Neural progenitor cell (in vitro differentiated cells): ENCODE results near the gene UBC. TPM values are rescaled to one million over a fixed set of nuclear protein-coding genes. Genes with fewer than 3 reads are reported as not detected.
"Not testable (repeated sequence)": the region's sequence is repeated elsewhere in the genome, so short reads cannot be mapped to it uniquely, and the experiment has no call there.

Source experiments
- DNase-seq: peaks from one replicate; pipeline ENCODE4 v3.0.0-alpha.2; 2016; ENCODE audit warnings: low spot score
- H2AFZ ChIP-seq: fragments of 200-600 bp; sonication (generic); replicated peaks from 2 replicates; pipeline ENCODE4 v1.6.1; 2016; ENCODE audit warnings: antibody characterized with exemption
- H3F3A ChIP-seq: fragments of 200-600 bp; sonication (generic); 2 replicates; pipeline ENCODE4 v1.6.1; 2016; ENCODE audit warnings: antibody characterized with exemption, low read depth
- H3K27ac ChIP-seq: fragments of 200-600 bp; sonication (generic); 2 replicates; pipeline ENCODE4 v1.5.1; 2016; ENCODE audit warnings: mild to moderate bottlenecking
- H3K27me3 ChIP-seq: fragments of 200-600 bp; sonication (generic); 2 replicates; pipeline ENCODE4 v1.6.1; 2016; ENCODE audit warnings: mild to moderate bottlenecking, moderate library complexity
- H3K36me3 ChIP-seq: fragments of 200-600 bp; sonication (generic); 2 replicates; pipeline ENCODE4 v1.5.1; 2016
- H3K4me1 ChIP-seq: fragments of 200-600 bp; sonication (generic); 2 replicates; pipeline ENCODE4 v1.6.1; 2016; ENCODE audit warnings: mixed run types
- H3K4me2 ChIP-seq: fragments of 200-600 bp; sonication (generic); 2 replicates; pipeline ENCODE4 v1.6.1; 2016
- H3K4me3 ChIP-seq: fragments of 200-600 bp; sonication (generic); 2 replicates; pipeline ENCODE4 v1.5.1; 2016
- H3K79me2 ChIP-seq: fragments of 200-600 bp; sonication (generic); 2 replicates; pipeline ENCODE4 v1.6.1; 2016; ENCODE audit warnings: low read depth
- H3K9ac ChIP-seq: fragments of 200-600 bp; sonication (generic); 2 replicates; pipeline ENCODE4 v1.6.1; 2016
- H3K9me3 ChIP-seq: fragments of 200-600 bp; sonication (generic); 2 replicates; pipeline ENCODE4 v1.5.1; 2016; ENCODE audit warnings: low read depth
- H4K20me1 ChIP-seq: fragments of 200-600 bp; sonication (generic); 2 replicates; pipeline ENCODE4 v1.6.1; 2016; ENCODE audit warnings: low read depth
- H3K27ac Mint-ChIP-seq: 3 replicates; pipeline ENCODE4 v1.8.0; 2021; ENCODE audit warnings: mixed read lengths
- H3K27me3 Mint-ChIP-seq: 2 replicates; pipeline ENCODE4 v1.8.0; 2022; ENCODE audit warnings: low read depth, mild to moderate bottlenecking, inconsistent platforms, moderate library complexity, mixed read lengths; ENCODE audit not compliant: insufficient read depth
- H3K36me3 Mint-ChIP-seq: 3 replicates; pipeline ENCODE4 v1.8.0; 2021; ENCODE audit warnings: mixed read lengths
- H3K4me1 Mint-ChIP-seq: 3 replicates; pipeline ENCODE4 v1.8.0; 2021; ENCODE audit warnings: mixed read lengths
- H3K4me3 Mint-ChIP-seq: 3 replicates; pipeline ENCODE4 v1.8.0; 2021; ENCODE audit warnings: mild to moderate bottlenecking, moderate library complexity, mixed read lengths
- H3K9me3 Mint-ChIP-seq: 3 replicates; pipeline ENCODE4 v1.8.0; 2020; ENCODE audit warnings: mixed read lengths
- EZH2 ChIP-seq: fragments of 200-600 bp; sonication (generic); IDR thresholded peaks from 2 replicates; pipeline ENCODE4 v1.6.1; 2017; ENCODE audit warnings: antibody characterized with exemption, mild to moderate bottlenecking, moderate library complexity
- EZH2phosphoT487 ChIP-seq: fragments of 200-600 bp; sonication (generic); IDR thresholded peaks from 2 replicates; pipeline ENCODE4 v1.6.1; 2017; ENCODE audit warnings: antibody characterized with exemption
- total RNA-seq: library from RNA; depleted of rRNA; stranded (reverse); fragments of >200 nt; gene quantifications from 2 replicates; pipeline ENCODE4 v1.2.3, GENCODE V29; 2015; ENCODE audit warnings: low replicate concordance
- TF ChIP-seq, protein P1 (sequence below): fragments of 200-600 bp; sonication (generic); IDR thresholded peaks from 2 replicates; pipeline ENCODE4 v1.5.1; 2017; ENCODE audit warnings: antibody characterized with exemption, mild to moderate bottlenecking

Gene UBC
- total RNA-seq, 1 donor from 2014 or later, result 857 TPM

DNA sequence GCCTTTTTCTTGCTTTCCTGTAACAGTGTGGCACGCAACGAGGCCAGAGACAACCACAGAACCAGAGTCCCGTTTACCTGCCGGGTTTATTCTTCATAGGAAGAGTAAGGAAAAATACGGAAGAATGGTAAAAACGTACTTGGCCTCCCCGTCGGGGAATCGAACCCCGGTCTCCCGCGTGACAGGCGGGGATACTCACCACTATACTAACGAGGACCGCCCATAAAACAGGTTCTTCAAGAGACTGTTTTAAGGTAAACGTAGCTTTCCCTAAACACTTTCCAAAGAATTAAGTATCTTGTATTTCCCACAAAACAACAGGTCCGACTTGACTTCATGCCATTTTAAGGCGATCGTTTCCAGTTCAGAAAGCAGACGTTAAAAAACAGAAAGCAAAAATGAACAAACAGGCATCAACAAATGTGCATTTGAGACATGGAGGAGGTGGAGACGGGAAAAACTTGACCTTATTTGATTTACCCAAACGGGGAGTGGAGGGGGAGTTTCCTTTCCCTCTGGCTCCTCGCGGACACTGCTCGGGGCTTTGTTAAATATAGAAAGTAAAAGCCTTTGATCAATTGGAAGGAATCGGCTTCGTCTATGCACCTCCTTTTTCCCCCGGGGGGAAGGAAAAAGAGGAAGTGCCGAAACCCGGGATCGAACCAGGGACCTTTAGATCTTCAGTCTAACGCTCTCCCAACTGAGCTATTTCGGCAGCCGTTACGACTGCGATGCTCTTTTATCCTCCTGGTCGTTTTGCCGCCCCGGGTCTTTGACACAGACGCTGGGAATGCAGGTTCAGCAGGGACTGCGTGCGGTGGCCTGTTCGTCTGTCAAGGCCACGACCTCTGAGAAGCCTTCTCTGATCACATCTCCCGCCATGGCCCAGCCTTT, 13.0 kb upstream of the UBC start:
- Histone ChIP-seq H3K36me3 (no peaks in the 10 kb centered on the region), H3F3A (peaks cover 21% of the 10 kb centered on the region), H3K9ac (no peak overlapping the region), H3K4me3 (peak overlapping the region; percentile 98), H3K27ac (no peak overlapping the region), H3K9me3 (no peaks in the 10 kb centered on the region), H3K4me2 (peak overlapping the region; percentile 74), H3K27me3 (no peaks in the 10 kb centered on the region), H2AFZ (peak overlapping the region; percentile 98), H4K20me1 (no peaks in the 10 kb centered on the region), H3K4me1 (no peaks in the 10 kb centered on the region), H3K79me2 (no peaks in the 10 kb centered on the region)
- H3K9me3 Mint-ChIP-seq, result peaks cover 12% of the 10 kb centered on the region
- H3K4me1 Mint-ChIP-seq, result peaks cover 26% of the 10 kb centered on the region
- peak overlapping the region; percentile 93 for H3K4me3 Mint-ChIP-seq
- DNase-seq, result peak; percentile 89
- H3K27ac Mint-ChIP-seq, result peak overlapping the region; percentile 99
- peaks cover 7% of the 10 kb centered on the region for H3K36me3 Mint-ChIP-seq
- peaks cover 30% of the 10 kb centered on the region for H3K27me3 Mint-ChIP-seq
- TF ChIP-seq EZH2 (no peak), EZH2phosphoT487 (no peak)
- TF ChIP-seq, protein P1, sequence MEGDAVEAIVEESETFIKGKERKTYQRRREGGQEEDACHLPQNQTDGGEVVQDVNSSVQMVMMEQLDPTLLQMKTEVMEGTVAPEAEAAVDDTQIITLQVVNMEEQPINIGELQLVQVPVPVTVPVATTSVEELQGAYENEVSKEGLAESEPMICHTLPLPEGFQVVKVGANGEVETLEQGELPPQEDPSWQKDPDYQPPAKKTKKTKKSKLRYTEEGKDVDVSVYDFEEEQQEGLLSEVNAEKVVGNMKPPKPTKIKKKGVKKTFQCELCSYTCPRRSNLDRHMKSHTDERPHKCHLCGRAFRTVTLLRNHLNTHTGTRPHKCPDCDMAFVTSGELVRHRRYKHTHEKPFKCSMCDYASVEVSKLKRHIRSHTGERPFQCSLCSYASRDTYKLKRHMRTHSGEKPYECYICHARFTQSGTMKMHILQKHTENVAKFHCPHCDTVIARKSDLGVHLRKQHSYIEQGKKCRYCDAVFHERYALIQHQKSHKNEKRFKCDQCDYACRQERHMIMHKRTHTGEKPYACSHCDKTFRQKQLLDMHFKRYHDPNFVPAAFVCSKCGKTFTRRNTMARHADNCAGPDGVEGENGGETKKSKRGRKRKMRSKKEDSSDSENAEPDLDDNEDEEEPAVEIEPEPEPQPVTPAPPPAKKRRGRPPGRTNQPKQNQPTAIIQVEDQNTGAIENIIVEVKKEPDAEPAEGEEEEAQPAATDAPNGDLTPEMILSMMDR, result no peak

DNA sequence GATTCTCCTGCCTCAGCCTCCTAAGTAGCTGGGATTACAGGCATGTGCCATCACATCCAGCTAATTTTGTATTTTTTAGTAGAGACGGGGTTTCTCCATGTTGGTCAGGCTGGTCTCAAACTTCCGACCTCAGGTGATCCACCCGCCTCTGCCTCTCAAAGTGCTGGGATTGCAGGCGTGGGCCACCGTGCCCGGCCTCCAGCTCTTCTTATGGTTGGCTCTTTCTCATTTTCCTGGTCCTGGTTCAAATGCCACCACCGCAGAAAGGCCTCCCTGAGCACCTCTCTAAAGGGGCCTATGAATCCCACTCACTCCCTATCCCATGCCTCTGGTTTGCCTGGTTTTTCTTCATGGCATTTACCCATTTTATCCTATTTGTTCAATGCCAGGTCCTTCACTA, 11.3 kb upstream of the UBC start:
- peaks cover 42% of the 10 kb centered on the region for H3K4me1 Mint-ChIP-seq
- not testable (repeated sequence) for H3K9me3 ChIP-seq, H3K4me2 ChIP-seq, H3K36me3 ChIP-seq, H3K27me3 ChIP-seq, H3K9ac ChIP-seq, H3K27ac ChIP-seq, H4K20me1 ChIP-seq, H3K4me3 ChIP-seq, H3K79me2 ChIP-seq, H3K4me3 Mint-ChIP-seq, H2AFZ ChIP-seq, DNase-seq
- peaks cover 42% of the 10 kb centered on the region for H3K27me3 Mint-ChIP-seq
- peaks cover 18% of the 10 kb centered on the region for H3K9me3 Mint-ChIP-seq
- peaks cover 11% of the 10 kb centered on the region for H3K36me3 Mint-ChIP-seq
- peaks cover 12% of the 10 kb centered on the region for H3K4me1 ChIP-seq
- peaks cover 35% of the 10 kb centered on the region for H3F3A ChIP-seq
- peak overlapping the region; percentile 9 for H3K27ac Mint-ChIP-seq

DNA sequence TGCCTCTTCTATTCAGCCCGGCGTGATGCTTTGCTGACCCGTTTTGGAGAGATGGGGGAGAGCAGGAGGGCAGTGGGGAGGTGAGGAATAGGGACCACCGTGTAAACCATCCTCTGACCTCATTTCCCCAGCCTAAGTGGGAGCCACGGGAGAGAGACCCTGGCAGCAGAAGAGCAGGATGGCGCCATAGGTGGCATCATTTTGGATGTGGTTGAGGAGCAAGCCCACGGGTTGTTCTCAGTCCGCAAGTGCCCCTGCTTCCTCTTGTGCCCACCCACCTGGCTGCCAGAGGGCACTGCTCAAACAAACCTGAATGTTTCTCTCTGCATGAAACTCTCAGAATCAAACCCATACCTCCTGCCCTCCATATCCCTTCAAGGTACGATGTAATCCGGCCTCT, 10.7 kb upstream of the UBC start:
- Mint-ChIP-seq H3K27me3 (peaks cover 45% of the 10 kb centered on the region), H3K9me3 (peaks cover 18% of the 10 kb centered on the region), H3K36me3 (peaks cover 11% of the 10 kb centered on the region), H3K4me1 (peaks cover 48% of the 10 kb centered on the region), H3K4me3 (peak overlapping the region; percentile 64), H3K27ac (peak overlapping the region; percentile 35)
- Histone ChIP-seq H3K4me1 (peaks cover 19% of the 10 kb centered on the region), H3K4me3 (no peak overlapping the region), H3K36me3 (no peaks in the 10 kb centered on the region), H3K9ac (no peak overlapping the region), H3F3A (peaks cover 42% of the 10 kb centered on the region), H3K4me2 (no peak overlapping the region), H3K9me3 (no peaks in the 10 kb centered on the region), H4K20me1 (no peaks in the 10 kb centered on the region), H3K79me2 (no peaks in the 10 kb centered on the region), H3K27me3 (no peaks in the 10 kb centered on the region), H3K27ac (no peak overlapping the region), H2AFZ (no peak overlapping the region)
- TF ChIP-seq EZH2 (no peak), EZH2phosphoT487 (no peak)
- TF ChIP-seq, protein P1, result no peak
- DNase-seq, result no peak
